Activated CD8-positive, alpha-beta memory T cell treated with anti-CD3 and anti-CD28 coated beads for 1 hour (primary cell): ENCODE results near the gene IQSEC1.

Experiments used
- DNase-seq, 2 donors: peaks; one replicate each; pipeline ENCODE4 v3.0.0-alpha.2; 2020; ENCODE audit warnings: low read depth in 1 of 2; ENCODE audit errors: extremely low read depth in 1 of 2

Gene IQSEC1

DNA sequence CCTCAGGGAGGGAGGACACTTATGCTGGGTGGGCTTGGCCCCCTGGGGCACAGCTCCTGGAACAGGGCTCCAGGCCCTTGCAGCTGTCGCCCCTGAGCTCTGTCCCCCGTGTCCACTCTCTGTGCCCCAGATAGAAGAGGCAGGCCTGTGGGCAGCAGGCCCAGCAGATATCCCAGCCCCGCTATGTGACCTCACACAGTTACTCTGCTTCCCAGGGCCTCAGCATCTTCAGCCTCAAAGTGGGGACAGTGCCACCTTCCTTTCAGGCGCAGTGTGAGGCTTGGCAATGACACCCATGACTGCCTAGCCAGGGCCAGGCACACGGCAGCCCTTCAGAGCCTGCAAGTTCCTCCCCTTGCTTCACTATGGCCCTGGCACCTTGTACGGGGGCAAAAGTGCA lies 98.4 kb downstream of the IQSEC1 start:
- DNase-seq: no peak

DNA sequence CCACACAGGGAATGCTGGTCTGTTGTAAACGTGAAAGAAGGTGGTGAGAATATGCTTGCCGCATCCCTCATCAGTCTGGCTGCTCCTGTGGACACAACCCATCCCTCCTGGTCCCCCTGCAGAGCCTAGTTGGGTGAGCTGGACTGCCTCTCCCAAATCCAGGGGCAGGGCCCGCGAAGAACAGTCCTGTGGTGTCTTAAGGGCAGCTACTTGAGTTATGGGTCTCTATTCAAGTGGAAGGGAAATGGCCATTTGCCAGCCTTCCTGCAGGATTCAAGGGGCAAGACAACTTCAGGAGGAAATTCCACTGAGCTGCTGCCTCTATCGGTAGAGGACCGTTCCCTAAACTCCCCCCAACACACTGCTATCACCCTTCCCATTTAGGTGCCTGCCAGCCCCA lies 98.9 kb downstream of the IQSEC1 start:
- no peak for DNase-seq

DNA sequence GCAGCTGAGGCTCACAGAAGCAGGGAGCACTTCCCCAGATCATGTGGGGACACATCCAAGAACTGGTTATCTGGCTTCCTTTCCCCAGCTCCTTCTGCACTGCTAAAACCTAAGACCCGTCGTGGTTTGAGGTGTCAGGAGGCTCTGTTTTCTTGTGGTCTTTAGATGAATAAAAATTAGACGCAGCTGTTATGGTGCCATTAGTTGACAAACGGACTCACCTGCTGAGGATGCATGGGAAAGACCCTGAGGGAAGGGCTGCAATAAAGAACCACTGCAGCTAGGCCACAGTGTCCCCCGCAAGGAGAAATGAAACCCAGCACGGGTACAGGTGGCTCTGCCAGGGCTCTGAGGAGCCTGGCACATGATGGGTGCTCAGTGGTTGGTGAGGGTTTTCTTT lies 99.4 kb downstream of the IQSEC1 start:
- DNase-seq: no peak

DNA sequence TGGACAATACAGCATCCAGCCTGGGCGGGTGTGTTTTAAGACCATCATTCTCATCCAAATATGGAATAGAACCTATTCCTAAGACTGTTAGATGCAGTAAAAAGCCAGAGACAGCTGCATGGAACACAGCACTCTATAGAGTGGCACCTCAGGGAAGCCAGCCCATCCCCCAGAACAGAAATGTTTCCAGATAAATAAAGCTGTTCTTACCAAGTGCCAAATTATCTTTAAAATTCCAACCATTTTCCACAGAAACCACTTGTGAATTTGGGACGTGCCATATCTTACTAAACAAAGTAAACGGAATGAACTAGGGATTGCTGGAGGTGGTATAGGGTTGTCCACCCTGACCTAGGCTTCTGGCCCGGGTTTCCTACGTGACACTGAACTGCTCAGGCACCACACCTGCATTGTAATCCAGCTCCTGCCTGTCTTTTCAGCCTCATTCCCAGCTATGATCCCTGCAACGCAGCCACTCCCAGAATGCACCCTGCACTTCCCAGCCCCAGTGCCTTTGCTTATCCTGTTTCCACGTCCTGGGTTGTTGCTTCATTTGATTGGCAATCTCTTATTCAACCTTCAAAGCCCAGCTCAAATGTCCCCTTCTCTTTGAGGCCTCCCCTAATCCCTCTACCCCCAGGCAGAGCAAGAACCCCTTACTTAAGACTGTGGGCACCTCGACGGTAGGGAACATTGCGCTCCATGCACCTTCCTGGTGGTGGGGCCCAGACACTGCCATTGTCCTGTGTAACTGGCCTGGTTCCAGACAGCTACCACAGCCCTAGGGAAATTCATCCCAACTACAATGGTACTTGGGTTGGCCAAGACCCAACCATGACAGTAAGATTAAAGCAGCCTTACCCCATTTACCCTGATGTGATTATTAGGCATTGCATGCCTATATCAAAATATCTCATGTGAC lies 100.2 kb downstream of the IQSEC1 start:
- no peak for DNase-seq

DNA sequence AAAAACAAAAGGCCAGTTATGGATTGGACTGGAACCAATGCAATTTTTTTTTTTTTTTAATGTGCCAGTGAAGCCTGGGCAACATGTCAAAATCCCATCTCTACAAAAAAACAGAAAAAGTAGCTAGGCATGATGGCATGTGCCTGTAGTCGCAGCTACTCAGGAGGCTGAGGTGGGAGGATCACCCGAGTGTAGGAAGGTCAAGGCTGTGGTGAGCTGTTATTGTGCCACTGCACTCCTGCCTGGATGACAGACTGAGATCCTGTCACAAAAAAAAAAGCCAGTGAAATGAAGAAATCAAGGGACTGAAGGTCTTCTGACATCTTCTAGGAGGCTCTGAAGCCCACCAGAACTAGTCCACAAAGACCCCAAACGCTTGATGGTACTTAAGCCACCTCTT lies 101.2 kb downstream of the IQSEC1 start:
- no peak for DNase-seq

DNA sequence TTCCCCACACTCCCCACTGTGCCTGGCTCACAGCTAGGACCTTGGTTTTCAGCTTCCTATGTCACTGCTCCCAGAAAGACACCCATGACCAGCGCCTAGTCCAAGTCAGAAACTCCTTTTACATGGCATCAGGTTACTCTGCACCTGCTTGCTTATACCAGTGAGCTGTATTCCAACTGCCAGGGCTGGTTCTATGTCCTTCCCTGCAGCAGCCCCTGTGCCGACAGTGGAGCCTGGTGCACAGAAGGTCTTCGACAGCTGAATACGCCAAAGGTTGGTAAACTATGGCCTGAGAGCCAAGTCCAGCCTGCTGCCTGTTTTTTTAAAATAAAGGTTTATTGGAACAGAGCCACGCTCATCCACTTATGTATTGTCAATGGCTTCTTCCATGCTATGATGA lies 102.5 kb downstream of the IQSEC1 start:
- no peak for DNase-seq

DNA sequence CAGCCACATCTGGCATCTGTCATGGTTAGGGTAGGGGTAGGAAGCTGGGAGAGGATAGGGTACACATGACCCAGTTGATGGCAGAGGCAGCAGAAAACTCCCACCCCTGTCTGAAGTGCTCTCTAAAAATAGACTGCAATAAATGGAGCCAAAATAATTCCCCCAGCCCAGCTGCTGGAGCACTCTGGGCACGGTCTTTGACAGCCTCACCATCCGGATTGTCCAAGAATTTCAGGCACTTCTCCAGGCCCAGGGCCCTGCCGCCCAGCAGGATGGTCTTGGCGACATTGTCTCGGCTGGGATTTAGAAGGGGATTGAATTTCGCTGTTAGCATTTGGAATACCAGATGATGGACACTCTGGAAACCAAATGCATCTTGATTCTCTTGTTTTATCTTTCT lies 103.7 kb downstream of the IQSEC1 start:
- DNase-seq: no peak

DNA sequence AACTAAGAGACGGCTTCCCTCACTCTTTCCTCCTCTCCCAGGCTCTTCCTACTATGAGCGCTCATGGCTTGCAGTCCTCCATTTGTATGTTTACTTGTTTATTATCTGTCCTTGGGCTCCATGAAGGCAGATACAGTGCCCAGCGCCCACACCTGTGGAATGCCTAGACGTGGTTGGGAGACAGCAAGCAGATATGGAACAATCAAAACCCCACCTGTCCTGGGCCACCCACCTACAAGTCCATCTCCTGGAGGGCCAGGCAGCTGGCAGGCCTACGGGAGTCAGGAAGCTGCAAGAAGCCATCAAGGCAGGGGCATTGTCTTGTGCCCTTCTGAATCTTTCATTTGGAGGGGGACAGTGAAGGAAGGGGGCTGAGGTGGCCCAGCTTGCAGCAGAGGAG lies 104.7 kb downstream of the IQSEC1 start:
- DNase-seq: no peak

DNA sequence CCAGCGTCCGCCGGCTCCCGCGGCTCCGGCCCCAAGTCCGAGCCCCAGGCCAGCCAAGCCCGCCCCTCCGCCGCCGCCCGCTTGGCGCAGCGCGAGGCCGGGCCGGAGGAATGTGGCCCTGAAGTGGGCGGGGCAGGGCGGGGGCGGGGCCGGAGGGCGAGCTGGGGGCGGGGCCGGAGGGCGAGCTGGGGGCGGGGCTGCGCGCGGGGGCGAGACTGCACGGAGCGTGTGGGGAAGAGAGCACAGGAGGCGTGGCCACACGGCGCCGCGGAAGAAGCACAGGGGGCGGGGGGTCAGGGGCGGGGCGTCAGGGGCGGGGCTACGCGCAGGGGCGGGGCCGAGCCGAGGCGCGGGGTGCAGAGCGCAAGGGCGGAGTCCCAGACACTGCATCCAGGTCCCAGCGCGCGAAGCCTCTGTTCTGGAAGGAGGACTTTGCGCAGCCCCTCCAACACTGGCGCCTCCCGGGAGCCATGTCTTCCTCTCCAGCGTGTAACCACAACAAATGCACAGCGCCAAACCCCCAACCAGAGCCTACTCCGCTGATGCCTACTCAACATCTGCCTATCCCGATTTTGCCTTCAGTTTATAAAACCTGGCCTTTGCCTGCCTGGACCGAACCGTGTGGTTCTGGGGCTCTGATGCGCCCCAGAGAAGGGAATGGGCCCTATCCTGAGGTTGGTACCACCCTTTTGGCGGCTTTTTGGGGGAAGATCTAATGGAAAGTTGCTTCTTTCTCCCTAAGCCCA lies 105.5 kb downstream of the IQSEC1 start:
- DNase-seq: peak; percentile 78 to 85

DNA sequence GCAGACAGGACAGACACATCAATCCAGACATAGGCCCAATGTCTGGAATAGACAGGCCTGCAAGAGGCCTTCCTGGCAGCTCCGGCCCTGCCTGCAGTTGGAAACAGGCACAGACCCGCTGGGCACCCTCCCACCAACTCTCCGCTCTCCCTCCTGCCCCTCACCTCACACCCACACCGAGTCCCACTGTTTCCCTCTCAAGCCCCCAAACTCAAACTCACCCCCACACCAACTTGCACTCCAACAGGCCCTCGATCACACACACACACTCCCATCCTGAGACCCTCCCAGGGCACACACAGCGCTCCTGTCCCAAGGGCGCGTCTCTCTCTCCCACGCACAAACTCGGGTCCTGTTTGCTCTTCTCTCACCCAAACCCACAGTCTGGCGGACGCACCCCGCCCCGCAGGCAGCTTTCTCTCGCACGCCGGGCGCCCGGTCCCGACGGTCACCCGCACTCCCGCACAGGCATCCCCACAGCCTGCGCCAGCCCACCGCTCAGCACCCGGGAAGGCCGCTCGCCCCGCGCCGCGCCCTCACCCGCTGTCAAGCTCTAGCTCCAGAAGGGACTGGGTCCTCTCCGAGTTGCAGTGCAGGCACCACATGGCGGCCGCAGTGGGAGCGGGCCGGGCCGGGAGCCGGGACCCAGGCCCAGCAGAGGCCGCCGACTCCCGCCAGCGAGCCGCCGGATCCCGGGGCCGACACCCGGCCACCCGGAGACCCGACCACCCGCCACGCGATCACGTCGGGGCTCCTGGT lies 106.2 kb downstream of the IQSEC1 start:
- no peak for DNase-seq

DNA sequence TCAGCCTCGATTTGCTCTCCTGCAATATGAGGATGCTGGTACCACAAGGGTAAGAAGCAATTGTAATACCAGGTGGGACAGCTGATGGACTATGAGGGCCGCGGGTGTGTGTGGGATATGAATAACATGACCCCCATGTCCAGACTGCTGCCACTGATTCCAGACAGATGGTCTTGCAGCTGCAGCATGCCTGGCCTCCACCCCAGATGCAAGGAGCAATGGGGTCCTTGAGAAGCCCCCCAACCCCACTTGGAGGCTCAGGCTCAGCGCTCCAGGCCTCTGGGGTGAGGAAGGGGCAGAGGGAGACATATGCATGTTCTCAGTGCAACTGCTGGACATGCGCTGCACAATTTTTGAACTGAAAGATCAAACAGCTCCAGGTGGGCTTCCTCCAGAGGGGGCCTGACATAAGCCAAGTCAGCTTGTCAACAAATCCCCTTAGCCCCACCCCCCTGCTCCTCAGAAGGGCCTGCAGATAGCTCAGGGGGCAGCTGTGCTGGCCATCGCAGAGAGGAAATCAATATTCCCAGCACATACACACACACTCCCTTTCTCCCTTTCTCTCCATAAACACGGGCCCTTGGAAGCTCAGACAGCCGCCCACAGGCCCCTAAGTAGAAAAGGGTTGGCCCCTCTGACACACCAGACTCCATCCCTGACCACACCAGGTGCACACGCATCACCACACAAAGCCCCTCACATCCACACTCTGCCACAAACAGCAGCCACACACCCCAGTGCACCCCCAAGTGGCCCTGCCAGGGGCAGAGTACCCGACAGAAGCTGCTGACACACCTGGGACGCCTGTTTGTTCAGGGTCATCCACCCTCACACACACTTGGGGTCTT lies 107.0 kb downstream of the IQSEC1 start:
- DNase-seq: no peak

DNA sequence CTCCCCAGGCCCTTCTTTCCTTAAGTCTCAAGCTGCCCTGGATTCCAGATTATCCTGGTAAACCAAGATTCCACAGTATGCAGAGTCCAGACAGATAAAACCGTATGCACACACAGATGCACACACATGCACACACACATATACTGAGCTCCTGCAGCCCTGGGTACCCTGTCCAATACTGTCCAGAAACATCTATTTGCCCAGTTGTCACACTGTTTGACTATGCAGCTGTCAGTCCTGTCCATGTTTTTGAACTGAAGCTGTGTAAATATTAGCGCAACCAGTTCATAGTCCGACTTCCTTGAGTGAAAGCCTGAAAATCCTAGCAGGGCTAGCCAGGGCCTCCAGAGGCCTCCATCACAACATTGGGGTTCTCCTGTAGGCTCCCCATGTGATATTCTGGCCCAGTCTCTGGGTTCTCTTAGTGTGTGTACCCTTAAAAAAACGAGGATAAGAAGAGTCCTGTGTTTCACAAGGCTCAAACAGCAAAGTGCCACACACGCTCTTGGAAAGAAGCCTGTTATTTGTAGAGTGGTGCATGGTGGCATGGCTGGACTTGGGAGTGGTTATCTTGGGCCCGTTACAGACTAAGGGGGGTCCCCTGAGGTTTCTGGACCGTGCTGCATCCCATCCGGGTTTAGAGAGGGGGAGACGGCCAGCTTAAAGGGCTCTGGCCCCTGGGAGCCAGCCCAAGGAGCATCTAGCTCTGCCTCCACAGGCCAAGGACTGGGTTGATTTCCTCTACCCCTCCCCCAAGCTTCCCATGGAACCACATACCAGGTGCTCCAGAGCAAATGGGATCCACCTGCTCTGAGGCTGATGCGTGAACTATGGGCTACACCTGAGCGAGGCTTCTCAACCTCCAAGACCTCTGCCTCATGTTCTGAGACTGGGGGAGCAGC lies 108.3 kb downstream of the IQSEC1 start:
- DNase-seq: no peak

DNA sequence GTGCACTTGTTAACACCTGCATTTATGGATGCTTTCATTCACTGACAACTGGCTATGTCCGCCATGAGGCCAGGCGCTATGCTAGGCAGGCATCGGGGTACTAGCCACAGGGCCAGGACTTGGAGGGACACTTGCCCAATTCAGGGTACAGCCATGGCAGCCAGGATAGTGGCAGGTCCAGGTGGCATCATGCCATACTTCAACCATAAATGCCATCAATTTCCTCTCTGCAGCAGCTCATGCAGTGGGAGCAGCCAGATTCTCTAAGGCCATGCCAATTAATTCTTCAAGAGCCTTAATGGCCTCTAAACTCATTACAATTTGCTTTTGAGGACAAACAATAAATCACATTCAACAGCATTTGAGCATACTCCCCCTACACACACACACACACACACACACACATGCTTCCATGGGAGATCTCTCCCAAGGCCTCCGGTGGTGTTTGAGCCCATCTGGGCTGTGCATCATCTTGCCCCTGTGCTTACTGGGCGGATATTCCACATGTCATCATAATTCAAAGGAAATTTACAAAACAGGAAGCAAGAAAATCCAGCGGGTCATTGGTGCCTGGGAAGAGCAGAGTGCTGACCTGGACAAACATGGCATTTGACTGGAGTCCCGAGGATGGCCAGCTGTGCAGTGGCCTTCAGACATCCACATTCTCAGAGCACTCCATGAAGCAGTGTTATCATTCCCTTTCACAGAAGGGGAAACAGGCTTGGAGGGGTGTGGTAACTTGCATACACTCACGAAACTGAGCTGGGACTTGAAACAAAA lies 109.1 kb downstream of the IQSEC1 start:
- DNase-seq: no peak

DNA sequence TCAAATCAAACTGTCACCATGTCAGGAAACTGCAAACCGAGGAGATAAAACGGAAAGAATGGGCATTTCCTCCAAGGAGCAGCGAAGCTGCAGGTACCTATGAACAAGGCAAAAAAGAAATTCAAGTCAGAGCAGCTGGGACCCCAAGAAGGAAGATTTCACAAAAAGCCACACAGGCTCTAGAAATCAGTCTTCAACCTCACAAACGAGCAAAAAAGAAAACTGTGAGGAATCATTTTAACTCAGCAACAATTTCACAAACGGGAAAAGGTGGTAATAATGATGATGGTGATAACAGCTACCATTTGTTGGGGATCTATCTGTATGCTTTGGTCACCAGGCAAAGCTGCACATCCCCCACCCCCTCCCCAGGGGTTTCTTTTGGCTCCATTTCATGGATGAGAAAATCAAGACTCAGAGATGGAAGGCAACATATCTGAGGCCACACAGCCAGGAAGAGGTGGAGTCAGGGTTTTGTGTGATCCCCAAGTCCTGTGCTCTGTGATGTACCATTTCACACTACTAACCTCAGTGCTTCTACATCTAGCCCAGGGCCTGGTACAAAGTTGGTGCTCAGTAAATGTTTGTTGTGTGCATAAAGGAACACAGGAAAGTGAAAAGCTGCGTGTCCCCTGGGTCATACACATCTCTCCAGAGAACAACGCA lies 109.9 kb downstream of the IQSEC1 start:
- DNase-seq: no peak

DNA sequence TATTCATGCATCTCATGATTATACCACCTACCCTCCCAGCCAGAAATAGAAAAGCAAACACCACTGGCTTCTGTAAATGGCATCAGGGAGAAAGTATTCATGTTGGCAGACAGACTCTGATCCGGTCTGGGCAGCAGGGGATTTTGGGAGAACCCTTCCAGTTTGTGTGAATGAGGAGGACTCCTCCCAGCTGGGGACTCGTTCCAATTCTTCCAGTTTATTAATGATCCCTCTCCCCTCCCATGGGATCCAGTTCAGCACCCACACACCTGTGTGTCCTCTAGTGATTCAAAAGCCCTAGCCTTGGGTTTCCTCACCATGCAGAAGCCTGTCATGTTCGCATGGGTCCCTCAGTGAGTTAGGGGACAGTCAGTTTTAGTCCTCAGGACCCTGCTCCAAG lies 110.9 kb downstream of the IQSEC1 start:
- no peak for DNase-seq

DNA sequence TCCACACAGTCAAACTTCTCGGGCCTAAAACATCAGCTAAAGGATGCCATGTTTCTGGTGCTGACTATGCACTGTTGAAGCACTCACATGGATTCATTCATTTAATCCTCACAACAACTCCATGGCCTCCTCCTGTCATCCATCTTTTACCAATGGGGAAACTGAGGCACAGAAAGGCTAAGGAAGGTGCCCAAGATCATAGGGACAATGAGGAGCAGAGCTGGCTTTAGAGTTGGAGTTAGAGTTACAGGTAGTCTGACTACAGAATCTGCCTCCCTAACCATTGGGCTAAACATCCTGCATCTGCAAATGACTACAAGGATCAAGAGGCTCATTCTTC lies 111.6 kb downstream of the IQSEC1 start:
- DNase-seq: no peak

DNA sequence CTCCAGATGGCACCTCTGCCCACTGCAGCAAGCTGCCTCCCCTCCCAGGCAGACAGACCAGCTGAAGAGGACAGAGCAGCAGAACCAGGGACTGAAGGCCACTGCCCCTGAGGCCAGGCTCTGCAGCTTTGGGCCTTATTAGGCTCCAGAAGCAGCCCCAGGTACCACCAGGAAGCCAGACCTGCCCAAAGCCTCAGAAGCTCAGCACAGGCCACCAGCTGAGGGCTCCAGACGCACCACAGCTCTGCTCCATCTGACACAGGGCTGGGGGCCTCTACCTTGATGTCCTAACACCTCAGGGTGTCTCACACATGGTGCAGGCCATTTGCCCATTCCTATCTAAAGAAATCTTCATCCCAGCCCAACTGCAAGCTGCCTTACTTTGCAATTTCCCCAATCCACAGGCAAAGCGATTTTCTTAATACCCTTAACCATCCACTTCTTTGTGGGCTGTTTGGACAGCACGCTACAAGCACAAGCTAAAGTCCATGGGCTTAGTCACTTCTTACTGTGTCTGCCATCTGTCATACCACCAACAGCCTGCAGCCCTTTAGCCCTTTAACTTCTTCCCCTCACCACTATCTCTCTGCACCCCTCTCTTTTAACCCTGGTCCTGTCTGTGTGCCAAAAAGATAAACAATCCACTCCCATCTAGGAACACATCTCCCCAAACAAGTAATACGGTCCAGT lies 112.1 kb downstream of the IQSEC1 start:
- DNase-seq: no peak

DNA sequence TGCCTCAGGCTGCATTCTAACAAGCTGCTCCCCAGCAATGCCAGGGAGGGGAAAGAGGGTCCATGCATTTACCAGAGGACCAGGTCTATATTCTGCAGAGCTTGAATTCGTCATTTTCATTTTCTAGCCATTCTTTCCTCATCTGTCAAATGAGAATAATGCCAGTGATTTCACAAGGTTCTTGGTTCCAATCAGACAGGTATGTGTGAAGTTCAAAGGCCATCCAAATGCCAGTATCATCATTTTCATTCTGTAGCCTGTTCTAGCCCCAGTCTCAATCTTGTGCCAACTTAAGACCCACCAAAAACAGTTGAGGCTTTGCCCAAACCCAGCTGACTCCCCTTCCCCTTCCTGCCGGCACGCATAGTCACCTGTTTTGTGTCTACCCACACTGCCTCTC lies 112.7 kb downstream of the IQSEC1 start:
- no peak for DNase-seq
